Fibroblast of villous mesenchyme (primary cell): ENCODE results near the gene XNDC1N. TPM values are rescaled to one million over a fixed set of nuclear protein-coding genes. Genes with fewer than 3 reads are reported as not detected.
"Not testable (repeated sequence)": the region's sequence is repeated elsewhere in the genome, so short reads cannot be mapped to it uniquely, and the experiment has no call there.

Source experiments
- DNase-seq: peaks from one replicate; pipeline ENCODE4 v3.0.0-alpha.2; 2010; ENCODE audit warnings: low read depth
- H3K4me3 ChIP-seq: 2 replicates; pipeline ENCODE4 v1.5.1; 2011; ENCODE audit warnings: low read depth, mild to moderate bottlenecking, low read length
- total RNA-seq: library from RNA; depleted of rRNA; stranded (reverse); fragments of >200 nt; gene quantifications from 2 replicates; pipeline ENCODE4 v1.2.3, GENCODE V29; 2012

Gene XNDC1N
- total RNA-seq, 1 donor, result 9.1 TPM

DNA sequence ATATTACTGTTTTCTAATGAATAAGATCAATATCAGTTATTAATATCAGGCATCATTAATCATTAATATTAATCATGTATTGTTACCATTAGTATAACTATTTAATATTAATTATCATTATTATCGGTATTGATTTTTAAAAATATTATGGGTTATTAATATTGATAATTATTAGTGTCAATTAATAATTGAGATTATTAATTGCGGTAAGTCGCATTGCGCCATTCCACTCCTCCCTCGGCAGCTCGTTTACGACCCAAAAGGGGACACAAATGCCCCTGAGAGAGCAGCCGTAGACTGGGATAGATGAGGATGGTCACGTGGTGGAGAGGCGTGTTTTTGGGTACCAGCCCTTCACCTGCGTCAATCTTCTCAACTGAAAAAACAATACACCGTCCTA is 42.6 kb downstream of the XNDC1N start:
- H3K4me3 ChIP-seq, DNase-seq: not testable (repeated sequence)

Other genes starting within 250 kb of the XNDC1N start
- gene DEFB108B, start 95.4 kb downstream of the XNDC1N start, total RNA-seq, result not detected in 2 replicates
- gene DEFB131B, start 50.1 kb downstream of the XNDC1N start, total RNA-seq, result not detected in 2 replicates
- 24.5 and 27.2 TPM in 2 replicates for gene RNF121, start 452 bp upstream of the XNDC1N start, total RNA-seq
- gene IL18BP, start 70.3 kb upstream of the XNDC1N start, total RNA-seq, result 2.6 and 4.2 TPM in 2 replicates
- gene NUMA1, start 151.9 kb upstream of the XNDC1N start, total RNA-seq, result 158 and 169 TPM in 2 replicates
- 4.3 and 5.5 TPM in 2 replicates for gene LRRC51, start 152.3 kb upstream of the XNDC1N start, total RNA-seq
- gene LAMTOR1, start 174.7 kb upstream of the XNDC1N start, total RNA-seq, result 155 and 174 TPM in 2 replicates
- gene TOMT, start 177.3 kb upstream of the XNDC1N start, total RNA-seq, result not detected in 2 replicates
- 32.8 and 48.3 TPM in 2 replicates for gene ANAPC15, start 184.1 kb upstream of the XNDC1N start, total RNA-seq
- gene FOLR3, start 207.1 kb upstream of the XNDC1N start, total RNA-seq, result 0.64 and 2.6 TPM in 2 replicates